ENCODE results near the gene GABRB1. TPM values are rescaled to one million over a fixed set of nuclear protein-coding genes. Genes with fewer than 3 reads are reported as not detected.

Gene GABRB1
- total RNA-seq, 1 donor from 2014 or later = 85.6 TPM

DNA sequence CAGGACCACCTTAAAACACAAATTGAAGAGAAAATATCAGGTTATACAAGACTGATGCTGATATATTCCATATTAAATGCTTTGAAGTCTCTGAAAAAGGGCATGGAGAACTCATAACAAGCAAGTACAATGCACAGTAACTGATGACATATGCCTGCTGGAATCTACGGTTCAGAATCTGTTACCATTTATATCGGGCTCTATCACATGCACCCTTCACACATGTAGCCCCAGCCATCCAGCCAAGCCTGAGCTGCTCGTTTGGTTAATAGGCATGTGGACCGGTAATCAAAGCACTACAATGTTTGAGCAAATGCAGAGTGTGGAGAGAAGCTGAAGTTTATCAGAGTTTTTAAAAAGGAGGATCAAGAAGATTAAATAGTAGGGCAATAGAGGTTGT lies 420.3 kb downstream of the GABRB1 start:
- FAIRE-seq (no peak), DNase-seq (ENCODE audit: low spot score in 2 of 2) (no peak)

DNA sequence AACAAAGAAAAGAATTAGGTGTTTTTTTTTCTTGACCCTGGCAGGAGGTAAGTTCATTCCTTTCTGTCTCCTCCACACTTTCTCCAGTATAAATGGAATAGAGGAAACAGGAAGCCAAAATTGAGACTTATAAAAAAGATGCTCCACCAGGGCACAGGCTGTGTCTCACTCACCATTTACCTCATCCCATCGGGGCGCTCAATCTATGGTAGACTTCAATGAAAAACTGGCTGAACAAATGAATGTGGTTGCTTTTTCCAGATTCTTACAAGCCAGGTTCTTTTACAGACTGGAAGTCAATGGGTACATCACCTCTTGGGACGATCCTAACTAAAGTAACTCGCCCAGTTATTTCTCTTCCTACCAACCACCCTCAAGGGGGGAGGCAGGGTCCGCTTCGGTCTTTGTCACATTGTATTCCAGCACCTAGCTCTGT lies 431.4 kb downstream of the GABRB1 start:
- FAIRE-seq (no peak), DNase-seq (ENCODE audit: low spot score in 2 of 2) (peak; percentile 7 to 24)

DNA sequence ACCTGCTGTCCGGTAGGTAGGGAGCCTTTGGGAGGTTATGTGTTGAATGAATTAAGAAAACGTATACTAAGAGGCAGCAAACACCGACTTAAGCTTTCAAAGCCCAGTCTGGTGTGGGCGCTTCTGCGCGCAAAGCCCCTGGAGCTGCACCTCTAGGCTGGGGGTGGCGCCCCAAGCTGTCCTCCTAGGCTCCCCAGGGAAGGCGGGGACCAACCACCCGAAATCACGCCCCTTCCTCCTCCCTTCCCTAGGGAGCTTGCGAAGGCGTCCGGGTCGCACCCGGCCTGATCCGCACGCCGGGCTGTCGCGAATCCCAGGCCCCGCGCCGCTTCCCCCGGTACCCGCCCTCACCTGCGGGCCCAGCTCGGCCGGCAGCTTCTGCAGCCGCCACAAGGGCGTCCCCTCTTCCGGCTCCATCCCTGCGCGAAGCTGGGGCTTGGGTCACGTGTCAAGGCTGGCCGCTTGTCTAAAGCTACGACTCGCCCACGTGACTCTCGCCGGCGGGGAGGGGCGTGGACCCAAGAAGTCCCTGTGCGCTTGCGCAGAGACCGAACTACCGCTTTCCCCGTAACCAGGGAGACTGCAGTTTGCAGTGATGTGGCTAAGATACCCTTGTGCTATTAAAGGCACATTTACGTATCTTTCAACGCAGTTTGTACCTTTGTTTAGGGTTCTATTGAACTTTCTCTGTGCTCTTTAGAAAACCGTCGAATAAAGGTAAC lies 432.0 kb downstream of the GABRB1 start, which contains the start of gene COMMD8:
Gene COMMD8, minus strand, starts transcription at position 468 of the 722 bp plus-strand sequence. Its CDS starts 51 bp downstream, at position 417.
- FAIRE-seq = no peak

DNA sequence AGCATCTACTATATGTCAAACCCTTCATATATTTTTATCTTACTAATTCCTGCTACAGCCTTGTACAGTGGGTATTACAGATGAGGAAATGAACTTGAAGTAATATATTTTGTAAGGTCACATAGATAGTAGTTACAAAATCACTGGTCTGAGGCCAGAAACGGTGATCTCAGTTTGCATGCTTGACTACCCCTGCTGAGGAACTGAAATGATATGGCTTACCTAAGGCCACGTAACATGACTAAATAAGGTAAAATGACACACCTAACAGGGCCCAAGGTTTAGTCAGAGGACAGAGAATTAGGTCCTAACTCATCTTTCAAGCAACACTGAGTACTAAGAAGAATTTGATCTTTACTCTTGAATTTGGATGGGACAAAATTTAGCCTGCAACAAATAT lies 433.6 kb downstream of the GABRB1 start:
- DNase-seq (ENCODE audit: low spot score in 2 of 2) (no peak), FAIRE-seq (no peak)

More for the DNA sequence above, 432.0 kb downstream of the GABRB1 start, which contains the start of gene COMMD8:
- DNase-seq (ENCODE audit: low spot score in 2 of 2) = peak; percentile 85 to 91

DNA sequence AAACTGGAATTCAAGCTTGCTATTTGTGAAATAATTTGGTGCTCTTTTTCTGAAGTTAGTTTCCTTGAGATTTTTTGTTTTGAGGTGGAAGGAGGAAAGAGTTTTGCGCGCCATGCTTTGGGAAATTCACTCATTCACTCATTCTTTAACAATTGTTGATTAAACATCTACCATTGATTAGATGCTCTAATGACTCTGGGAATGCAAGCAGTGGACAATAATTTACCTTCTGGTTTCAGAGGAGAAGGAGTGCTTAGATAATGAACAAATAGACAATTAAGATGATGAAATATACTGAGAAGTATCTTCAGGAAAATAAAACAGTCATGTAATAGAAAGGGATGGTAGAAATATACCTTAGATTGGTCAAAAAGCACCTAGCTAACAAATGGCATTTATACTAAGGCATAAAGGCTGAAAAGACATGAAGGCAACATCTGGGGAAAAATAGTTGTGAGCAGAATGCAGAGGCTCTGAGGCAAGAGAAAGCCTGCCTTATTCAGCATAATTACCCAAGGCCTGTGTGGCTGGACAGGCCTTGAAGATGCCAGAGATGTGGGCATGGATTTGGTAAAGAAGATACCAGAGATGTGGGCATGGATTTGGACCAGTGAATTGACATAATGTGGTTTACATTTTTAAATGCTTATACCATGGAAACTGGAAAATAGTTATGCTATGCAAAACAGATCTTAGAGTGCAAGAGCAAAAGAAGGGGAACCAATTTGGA lies 434.9 kb downstream of the GABRB1 start:
- FAIRE-seq (no peak), DNase-seq (ENCODE audit: low spot score in 2 of 2) (no peak)

DNA sequence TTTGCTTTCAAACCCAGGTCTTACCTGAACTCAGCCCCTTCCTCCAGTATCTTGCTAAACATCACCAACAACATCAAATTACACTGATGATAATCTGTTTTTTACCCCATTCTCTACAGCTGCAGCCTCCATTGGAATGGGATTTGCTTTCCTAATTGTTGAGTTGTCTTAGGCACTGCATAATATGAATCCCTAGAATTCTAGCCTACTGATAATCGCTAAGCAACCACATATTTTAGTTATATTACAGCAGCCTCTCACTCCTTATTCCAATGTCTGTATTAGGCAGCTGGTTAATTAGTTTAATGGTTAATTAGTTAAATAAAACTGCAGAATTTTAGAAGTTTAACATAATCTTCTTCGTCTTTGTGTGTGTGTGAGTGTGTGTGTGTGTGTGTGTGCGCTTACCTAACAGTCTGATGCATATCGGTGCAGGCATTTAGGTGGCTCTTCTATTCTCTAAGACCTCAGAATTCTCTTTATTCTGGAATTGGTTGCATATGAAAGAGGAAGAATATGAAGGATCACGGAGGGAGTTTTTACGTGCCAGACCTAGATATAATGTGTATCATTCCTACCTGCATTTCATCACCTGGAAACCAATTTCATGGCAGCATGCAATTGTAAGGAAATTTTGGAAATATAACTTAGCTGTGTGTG lies 437.5 kb downstream of the GABRB1 start:
- no peak for FAIRE-seq
- no peak for DNase-seq (ENCODE audit: low spot score in 2 of 2)

DNA sequence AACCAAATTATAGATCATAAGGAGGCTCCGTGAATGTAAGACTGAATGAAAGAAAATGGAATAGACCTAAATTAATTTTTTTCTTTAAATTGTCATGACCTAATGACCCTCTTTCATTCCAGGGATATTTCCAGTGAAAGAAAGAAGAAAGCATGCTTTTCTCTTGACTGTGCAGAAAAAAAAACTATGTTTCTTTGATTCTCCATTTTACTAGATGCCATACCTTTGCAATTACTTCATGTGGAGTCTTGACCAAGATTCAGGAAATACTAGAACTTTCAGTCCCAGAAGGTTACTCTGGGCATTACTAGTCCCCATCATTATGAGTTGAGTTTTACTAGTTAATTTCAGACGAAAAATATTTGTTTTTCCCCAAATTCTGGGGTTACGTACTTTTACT lies 438.6 kb downstream of the GABRB1 start:
- DNase-seq (ENCODE audit: low spot score in 2 of 2) = no peak
- no peak for FAIRE-seq

DNA sequence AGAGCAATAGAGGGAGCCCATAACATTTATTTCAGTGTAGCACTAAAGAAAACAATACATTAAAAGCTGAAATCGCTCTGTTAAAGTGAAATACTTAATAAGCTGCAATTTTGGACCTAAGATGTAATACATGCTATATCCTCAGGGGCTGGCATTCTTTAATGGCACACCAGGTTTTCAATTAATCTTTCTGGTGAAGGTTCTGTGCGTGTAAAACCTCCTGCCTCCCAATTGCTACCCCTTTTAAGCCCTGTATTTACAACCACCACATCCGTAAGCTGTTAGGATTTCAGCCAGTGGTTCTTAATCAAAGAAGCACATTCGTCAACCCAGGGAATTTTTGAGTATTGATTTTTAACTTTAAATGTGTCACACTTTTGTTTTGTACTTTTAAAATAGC lies 439.7 kb downstream of the GABRB1 start:
- no peak for FAIRE-seq
- DNase-seq (ENCODE audit: low spot score in 2 of 2) = no peak

DNA sequence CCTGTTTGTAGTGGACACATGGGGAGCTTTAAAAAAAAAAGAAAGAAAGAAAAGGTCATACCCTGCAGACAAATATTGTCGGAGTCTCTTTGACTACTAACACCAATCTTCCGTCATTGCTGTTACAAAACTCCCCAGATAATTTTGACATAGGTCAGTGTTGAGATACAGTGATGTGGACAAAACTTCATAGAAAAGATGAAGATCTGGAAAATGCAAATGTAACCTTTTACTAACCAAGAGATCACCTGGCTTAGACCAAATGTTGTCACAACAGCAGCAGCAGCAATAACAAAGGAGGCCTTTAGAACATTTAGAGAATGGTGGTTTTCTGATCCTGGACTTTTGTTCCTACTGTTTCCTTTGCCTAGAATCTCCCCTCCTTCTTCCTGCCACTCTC lies 440.2 kb downstream of the GABRB1 start:
- DNase-seq (ENCODE audit: low spot score in 2 of 2) = no peak
- FAIRE-seq = no peak

DNA sequence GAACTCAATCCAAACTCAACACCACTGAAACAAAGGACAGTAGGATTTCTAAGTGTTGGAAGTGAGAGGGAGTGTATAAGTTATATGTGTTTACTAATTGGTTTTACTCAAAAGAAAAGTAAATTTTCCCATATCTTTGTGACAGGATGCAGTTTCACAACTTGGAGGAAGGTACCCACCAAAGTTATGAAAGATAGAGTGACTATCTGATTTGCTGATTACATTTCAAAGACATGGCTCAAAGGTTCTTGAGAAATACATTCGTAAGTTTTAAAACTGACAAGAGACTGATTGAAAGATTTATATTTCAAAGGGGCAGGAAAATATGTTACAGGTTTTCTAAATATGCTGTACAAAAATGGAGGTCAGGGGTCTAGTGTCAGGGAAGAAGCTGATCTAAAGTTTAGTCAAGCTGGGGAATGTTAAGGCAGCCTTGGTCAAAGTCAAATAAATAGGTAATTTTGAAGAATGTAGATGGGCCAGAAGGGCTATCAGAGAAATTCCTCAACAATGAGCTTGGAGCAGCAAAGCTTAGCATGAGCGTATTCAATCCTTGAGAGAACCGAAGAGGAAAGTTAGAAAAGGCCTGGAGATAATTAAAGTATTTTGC lies 441.9 kb downstream of the GABRB1 start:
- FAIRE-seq (no peak), DNase-seq (ENCODE audit: low spot score in 2 of 2) (no peak)

DNA sequence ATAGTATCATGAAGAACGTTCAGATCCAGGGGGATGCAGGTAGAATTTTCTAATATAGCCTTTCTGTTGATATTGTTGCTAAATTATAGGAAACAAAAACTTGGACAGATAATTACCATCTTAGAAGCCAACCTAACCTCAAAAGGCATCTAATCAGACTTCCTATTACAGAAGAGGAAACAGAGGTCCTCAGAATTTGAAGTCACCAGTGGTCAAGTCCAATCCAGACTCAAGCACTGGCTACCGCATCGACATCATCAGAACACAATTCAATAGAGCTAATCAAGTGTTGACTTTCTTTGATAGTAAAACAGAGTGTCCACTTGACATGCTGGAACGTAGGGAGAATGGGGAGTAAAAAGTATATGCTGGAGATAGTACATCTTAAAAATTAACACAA lies 443.4 kb downstream of the GABRB1 start:
- FAIRE-seq (no peak), DNase-seq (ENCODE audit: low spot score in 2 of 2) (no peak)

DNA sequence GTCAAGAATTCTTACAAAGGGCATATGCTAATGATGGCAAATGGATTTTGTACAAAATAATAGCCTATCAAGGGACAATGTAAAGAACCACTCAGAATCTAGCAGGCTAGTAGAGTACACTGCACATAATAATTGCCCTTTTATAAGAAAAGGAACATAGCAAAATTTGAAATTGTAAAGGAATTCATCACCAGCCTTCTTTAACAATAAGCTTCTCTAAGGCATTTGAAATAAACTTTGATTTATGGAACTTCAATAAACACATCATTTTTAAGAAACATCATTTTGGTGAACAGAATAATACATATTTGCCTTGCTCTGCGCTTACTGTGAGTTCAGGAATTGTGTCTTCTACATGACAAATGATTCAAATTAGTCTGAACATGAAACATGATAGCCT lies 444.0 kb downstream of the GABRB1 start:
- DNase-seq (ENCODE audit: low spot score in 2 of 2) = no peak
- FAIRE-seq = no peak

Other genes starting within 250 kb of the GABRB1 start
- not detected for gene COX7B2, start 122.3 kb upstream of the GABRB1 start, total RNA-seq
- 24.5 TPM for gene GABRA4, start 38.0 kb upstream of the GABRB1 start, total RNA-seq

All from frontal cortex (tissue), 4 donors.